Epidermal melanocyte (primary cell): ENCODE results near the gene SF1.
A peak's percentile ranks its signal among the peaks of the same experiment; 100 is the strongest.

Experiments used
- DNase-seq: peaks from one replicate; pipeline ENCODE4 v3.0.0; 2011; ENCODE audit warnings: low spot score; ENCODE audit not compliant: insufficient read length

Gene SF1

DNA sequence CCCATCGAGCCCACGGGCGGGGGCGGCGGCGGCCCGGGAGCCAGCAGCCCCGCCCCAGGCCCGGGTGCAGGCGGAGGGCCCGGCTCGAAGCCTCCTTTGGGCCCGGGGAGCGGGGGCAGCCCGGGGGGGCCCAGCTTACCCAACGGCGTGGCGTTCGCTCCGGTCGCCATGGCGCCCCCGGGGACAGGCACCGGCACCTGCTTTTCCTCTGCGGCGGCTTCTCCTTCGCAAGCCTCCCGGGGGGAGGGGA is 194 bp downstream of the SF1 start:
- DNase-seq, result no peak

DNA sequence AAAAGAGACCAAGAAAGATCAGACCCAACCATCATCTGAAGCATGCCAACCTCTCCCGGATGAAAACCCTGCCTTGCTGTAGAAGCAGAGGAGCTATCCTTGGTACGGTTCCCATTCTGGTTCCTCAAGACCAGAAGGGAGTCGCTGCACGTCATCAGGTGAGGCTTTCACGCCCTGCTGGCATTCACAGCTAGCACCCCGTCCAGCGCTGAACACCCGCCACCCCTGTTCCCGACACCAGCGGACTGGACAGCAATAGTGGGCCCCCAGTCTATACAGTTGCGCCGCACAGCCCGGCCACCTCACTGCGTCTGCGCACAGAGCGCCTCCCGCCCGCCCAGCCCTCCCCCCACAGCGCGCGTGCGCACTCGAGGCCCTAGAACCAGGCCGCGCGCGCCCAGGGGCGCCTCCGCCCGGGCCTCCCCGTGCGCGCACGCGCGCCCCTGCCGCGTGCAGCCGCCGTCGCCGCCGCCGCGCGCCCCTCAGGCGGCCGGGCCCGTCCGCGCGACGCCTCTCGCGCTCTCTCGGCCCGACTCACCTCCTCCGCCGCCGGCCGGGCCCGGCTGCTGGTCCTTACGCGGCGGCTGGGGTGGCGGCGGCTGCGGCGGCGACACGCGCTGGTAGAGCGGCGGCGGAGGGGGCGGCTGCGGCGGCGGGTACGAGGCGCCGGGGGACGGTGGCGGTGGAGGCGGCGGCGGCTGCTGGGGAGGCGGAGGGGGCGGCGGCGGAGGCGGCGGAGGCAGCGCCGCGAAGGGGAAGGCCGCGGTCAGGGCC is 706 bp downstream of the SF1 start:
- peak; percentile 93 for DNase-seq

DNA sequence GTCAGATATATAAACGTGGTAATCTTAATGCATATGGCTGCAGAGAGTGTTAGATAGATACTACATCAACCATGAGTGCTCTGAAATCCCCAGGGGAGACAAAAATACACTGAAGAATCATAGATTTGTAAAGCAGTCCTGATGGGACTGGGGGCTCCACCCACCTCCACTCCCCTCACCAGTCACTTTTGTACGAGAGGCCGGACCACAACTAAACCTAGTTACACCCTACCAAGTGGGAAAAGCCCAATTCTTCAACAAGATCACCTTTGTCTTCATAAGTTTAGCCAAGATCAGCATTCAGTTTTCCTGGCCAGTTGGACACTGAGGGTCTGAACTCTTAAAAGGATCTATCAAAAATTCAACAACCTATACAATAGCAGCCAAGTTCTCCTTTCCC is 1.5 kb downstream of the SF1 start:
- no peak for DNase-seq

DNA sequence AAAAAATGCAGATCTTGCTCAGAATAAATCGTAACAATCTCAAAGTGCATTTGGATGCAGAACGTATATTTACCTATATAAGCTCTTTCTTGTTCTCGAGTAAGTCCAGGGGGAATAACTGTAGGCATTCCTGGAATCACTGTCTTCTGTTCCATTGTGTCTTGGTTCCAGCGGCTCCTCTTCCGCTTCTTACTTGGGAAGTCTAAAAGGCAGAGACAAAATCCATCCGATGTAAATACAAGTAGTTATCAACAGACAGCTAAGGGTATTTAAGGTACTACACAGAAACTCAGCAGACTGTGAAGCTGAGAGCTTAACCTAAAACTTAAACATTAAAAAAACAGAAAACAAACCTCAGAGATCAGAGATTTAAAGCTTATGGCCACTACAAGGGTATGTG is 1.9 kb downstream of the SF1 start:
- DNase-seq, result no peak

GRCh38 chr11:64774144-64774543 is 4.2 kb downstream of the SF1 start:
- no peak for DNase-seq

DNA sequence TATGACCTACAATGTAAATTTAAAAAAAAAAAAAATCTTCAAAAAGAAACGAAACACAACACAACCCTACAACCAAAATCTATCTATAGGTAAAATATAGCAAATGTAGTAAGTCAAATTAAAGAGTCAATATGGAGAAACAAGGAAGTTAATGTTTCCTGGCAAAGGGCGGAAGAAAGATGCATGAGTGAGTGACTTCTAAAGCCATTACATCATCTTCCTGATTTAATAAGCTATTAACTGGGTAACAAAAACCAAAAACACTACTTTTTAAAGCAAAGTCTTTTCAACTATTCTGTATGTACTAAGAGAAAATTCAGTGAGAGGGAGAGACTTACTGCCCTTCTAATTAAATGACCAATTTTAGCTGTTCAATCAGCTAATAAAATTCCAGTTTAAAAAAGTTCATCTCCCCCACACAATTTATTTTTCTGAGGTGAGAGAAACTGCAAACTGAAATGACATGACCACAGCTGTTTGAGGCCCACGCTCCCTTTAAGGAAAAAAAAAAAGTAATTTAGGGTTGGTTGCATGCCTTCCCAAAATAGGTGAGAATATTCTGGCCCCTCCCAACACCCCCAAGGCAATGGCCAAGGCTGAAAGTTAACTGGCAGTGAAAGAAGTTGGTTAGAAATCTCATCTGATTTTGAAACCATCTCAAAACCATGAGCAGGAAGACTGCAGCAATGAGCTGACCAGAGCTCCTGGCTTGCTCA is 5.9 kb downstream of the SF1 start:
- no peak for DNase-seq

DNA sequence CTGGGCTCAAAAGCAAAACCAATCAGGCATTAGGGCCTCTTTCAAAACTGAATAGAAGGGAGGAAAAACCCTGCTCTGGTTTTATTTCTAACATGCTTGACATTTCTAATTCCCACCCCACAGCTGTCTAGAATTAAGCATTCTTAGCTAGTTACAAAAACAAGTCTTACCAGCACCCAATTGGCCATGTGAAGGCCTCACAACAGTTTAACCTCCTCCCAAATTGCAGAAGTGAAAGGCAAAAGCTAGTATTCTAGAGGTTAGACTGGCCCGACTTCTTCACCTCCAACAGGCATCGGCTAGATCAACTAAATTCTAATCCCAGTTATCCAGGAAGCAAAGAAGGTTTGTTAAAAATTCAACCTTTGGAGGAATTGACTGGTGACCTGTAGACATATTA is 6.5 kb downstream of the SF1 start:
- no peak for DNase-seq

GRCh38 chr11:64770120-64770519 is 8.2 kb downstream of the SF1 start:
- DNase-seq, result no peak

GRCh38 chr11:64769283-64769682 is 9.1 kb downstream of the SF1 start:
- no peak for DNase-seq

DNA sequence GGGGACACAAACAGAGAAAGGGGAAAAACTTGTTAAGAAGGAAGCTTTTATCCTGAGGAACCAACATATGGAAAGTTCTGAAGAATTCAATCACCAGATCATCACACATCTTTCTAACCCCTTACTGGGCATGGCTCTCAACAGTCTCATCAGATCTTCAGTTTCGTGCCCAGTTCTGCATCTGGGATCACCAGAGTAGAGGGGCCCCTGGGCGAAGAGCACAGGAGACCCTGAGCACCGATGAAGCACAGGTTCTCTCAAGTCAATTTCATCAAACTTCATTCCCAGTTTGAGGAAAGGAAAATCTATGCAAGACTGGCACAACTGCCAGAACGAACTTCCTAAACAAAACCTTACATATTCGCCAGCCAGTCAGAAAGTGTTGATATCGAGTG is 10.0 kb downstream of the SF1 start:
- no peak for DNase-seq

DNA sequence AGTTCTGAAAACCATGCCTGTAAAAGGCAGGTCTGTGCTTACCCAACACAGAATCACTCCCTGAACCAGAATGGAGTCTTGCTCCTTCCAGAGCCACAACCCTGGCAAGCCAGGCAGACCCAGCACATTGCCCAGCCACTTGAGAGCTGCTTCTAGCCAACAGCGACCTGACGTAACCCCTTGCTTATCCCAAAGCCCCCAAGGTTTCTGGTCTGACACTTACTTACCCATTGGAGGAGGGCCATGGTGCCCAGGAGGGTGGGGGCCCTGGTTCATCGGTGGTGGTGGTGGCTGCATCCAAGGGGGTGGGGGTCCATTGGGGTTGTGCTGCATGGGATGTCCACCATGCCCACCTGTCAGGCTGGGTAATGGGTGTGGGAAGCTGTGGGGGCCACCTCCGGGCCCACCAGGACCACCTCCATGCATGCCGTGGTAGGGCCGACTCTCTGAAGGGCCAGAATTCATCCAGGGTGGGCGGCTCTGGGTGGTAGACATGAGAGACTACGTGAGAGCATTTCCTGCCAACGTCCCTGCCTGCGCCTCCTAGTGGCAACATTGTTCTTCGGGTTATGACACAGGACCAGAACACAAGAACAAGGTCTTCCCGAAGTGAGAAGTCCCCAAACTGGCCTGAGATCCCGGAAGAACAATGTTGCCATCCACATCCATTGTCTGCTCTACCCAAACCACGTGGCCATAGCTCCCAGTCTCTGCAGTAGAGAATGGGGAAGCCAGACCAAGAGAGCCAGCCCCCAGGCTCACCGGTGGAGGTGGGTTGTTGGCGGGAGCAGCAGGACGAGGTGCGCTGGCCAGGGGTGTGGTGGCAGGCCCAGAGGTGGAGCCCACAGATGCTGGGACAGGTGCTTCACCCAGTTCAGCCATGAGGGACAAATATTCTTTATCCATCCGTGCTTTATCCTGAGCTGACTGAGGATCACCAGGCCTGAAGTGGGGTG is 10.7 kb downstream of the SF1 start:
- DNase-seq, result no peak

GRCh38 chr11:64766881-64767280 is 11.5 kb downstream of the SF1 start:
- DNase-seq, result no peak

DNA sequence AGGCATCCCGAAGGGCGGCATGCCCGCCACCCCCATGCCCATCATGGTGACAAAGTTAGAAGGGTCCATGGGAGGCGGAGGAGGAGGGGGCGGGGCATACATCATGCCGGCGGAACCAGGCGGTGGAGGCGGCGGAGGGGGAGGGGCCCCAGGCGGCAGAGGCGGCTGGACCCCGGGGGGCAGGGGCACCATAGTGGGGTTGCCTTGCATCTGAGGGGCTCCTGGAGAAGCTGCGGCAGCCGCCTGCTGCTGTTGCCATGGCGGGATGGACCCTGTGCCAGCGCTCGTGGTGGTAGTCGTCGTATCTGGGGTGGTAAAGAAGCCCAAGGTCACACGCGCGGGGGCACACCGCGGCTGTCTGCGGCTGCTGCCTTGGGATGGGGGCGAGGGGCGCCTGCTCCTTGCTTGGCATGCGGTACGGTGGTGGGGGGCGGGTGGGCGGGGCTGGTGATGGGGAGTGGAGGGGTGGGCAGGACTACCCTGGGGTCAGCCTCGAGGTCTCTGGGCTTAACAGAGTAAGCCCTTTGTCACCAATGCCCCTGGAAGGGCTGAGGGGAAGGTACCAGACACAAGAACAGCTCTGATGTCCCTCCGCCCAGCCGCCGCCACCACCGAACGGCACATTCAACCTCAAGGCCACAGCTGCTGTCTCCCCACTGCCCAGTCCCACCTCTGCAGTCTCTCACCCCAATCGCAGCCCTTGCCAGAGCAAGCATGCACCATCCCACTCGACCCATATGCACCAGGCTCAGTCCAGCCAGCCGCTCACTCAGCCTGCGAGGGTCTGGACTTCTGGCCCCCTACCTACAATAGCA is 12.3 kb downstream of the SF1 start:
- DNase-seq, result no peak

DNA sequence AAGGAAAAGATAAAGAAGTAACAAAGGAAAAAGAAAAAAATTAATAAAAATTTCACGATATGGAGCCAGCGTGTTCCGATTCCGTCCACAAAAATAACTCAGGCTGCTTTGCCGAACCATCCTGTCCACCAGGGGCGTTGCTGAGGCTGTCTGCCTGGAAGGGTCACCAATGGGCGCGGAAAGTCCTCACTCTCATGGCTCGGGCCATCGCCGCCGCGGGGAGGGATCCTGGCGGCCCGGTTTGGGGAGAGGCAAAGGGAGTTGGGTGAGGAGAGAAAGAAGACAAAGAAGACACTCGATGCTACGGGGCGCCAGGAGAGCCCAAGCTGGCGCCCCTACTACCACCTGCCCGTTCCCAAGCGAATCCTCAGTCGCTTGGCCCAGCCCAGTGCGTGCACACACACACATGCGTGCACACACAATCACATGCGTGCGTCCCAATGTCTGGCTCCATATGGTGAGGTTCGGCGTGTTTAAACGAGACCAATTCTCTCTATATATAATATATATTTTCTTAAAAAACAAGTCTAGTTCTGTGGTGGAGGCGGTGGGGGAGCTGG is 13.0 kb downstream of the SF1 start:
- no peak for DNase-seq

GRCh38 chr11:64764753-64765152 is 13.6 kb downstream of the SF1 start:
- no peak for DNase-seq

DNA sequence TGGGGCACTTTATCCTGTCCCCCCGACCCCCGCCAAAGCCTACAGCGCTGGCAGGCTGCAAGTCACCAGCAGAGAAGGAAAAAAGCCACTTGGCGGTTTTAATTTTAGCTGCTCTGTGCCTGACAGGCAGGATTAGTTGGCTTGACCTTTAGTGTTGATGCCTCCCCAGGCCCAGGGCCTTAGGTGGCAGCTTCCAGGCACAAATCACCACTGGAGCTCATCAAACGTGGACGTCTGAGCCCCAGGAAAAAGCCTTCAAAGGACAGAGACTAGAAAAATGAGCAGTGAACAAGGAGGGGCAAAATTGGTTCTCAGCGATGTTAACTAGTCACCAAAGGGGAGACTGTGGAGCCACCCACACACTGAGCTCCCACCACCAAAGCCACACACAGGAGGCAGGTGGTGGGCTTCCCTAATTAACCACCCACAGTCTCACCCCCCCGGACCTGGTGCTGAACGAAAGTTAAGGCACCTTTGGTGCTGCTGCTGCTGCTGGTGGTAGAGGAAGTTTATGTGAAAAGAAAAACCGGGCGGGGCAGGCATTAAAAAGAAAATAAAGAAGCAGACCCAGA is 14.2 kb downstream of the SF1 start:
- DNase-seq, result no peak

DNA sequence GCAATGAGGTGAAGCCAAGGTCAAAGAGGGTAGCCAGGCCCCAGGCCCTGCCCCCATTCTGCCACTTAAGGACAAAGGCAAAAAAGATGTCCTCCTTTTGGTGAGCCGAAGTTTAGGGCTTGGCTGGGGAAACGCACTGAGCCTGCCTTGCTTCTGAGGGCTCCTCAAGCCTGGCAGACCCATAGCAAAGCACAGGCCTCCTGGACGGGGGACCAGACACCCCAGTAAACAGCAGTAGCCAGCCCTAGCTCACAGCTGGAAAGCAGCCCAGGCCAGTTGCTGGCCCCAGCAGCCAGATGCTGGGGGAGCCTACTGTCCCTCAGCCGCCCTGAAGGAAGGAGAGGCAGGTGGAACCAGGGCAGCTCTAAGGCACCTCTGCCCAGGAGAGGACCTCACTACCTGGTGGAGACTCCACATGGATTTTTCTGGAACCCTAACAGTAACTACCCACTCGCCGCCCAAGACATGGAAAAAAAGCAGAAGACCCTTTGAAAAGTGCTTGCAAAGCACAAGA is 14.8 kb downstream of the SF1 start:
- no peak for DNase-seq

- DNase-seq, result no peak
Observed at GRCh38 chr11:64762674-64763525, 15.4 kb downstream of the SF1 start.

- DNase-seq, result no peak
Observed at GRCh38 chr11:64762277-64762673, 16.1 kb downstream of the SF1 start.
